Endothelial cell of umbilical vein (primary cell): ENCODE measurements around the gene SYDE1. TPM values are rescaled to one million over a fixed set of nuclear protein-coding genes. Genes with fewer than 3 reads are reported as not detected.

ENCODE experiments used
- BruUV-seq: library from RNA; stranded (reverse); fragments of 400-500 nt; replicated peaks from 2 replicates; lab custom pipeline; 2021; lab: Mats Ljungman, UMichigan
- CTCF ChIA-PET: fragments of 300-600, 350-600 bp; sonication (Branson Sonifier 250); formaldehyde crosslinking; loops from one replicate; lab custom pipeline; 2021; ENCODE audit warnings: antibody characterized with exemption, inconsistent platforms; lab: Charles Lee
- POLR2A ChIA-PET: fragments of 300-600, 350-600 bp; sonication (Branson Sonifier 250); formaldehyde crosslinking; loops from one replicate; lab custom pipeline; 2021; ENCODE audit warnings: antibody characterized with exemption, inconsistent platforms; lab: Charles Lee
- DNase-seq: peaks from one replicate; pipeline ENCODE4 v3.0.0-alpha.2; 2011; ENCODE audit warnings: low read depth, low spot score
- FAIRE-seq: peaks from 2 replicates; lab custom pipeline; 2011; peaks lifted over from hg19 to GRCh38; lab: Jason Lieb, UNC
- H2AFZ ChIP-seq: 2 replicates; pipeline ENCODE4 v1.6.0; 2012; ENCODE audit warnings: low read depth, low read length, control low read depth, inconsistent platforms
- H3K27ac ChIP-seq: 2 replicates; pipeline ENCODE4 v1.5.1; 2011; ENCODE audit warnings: low read depth, mild to moderate bottlenecking, control low read depth, low read length, moderate library complexity; ENCODE audit not compliant: insufficient read depth
- H3K27me3 ChIP-seq, 2 experiments: 2 replicates each; pipeline versions ENCODE4 v1.6.0 to v1.6.1; 2011; ENCODE audit warnings: low read length in 2 of 2, mixed read lengths in 1 of 2; ENCODE audit not compliant: control insufficient read depth in 2 of 2, insufficient read depth in 2 of 2
- H3K36me3 ChIP-seq, 2 experiments: 2 replicates in 1 of 2; 3 replicates in 1 of 2; pipeline ENCODE4 v1.5.1; 2011; ENCODE audit warnings: low read length in 2 of 2, mild to moderate bottlenecking in 1 of 2, moderate library complexity in 1 of 2; ENCODE audit not compliant: control insufficient read depth in 2 of 2, insufficient read depth in 2 of 2; ENCODE audit errors: extremely low read depth in 1 of 2
- H3K4me1 ChIP-seq: 3 replicates; pipeline ENCODE4 v1.5.1; 2011; ENCODE audit warnings: mild to moderate bottlenecking, low read length; ENCODE audit not compliant: control insufficient read depth, insufficient read depth; ENCODE audit errors: extremely low read depth
- H3K4me2 ChIP-seq: 2 replicates; pipeline ENCODE4 v1.6.1; 2011; ENCODE audit warnings: low read length, control low read depth, mixed read lengths; ENCODE audit not compliant: insufficient read depth
- H3K4me3 ChIP-seq, 3 experiments: fragments of 200-600 bp in 1 of 3; sonication (generic), shearing (Covaris generic) in 1 of 3; replicated peaks in 1 of 3; 2 replicates each; pipeline ENCODE4 v1.5.1; 2011 to 2016; ENCODE audit warnings: control low read depth in 3 of 3, low read length in 3 of 3, mild to moderate bottlenecking in 2 of 3, inconsistent platforms in 1 of 3, low read depth in 1 of 3, moderate library complexity in 1 of 3; ENCODE audit not compliant: insufficient read depth in 1 of 3
- H3K79me2 ChIP-seq: 2 replicates; pipeline ENCODE4 v1.6.0; 2012; ENCODE audit warnings: low read length, inconsistent platforms; ENCODE audit not compliant: control insufficient read depth, insufficient read depth
- H3K9ac ChIP-seq: replicated peaks from 2 replicates; pipeline ENCODE3; 2011; ENCODE audit warnings: low read length, control low read depth; ENCODE audit not compliant: insufficient read depth; ENCODE audit errors: extremely low read depth
- H3K9me1 ChIP-seq: replicated peaks from 3 replicates; pipeline ENCODE4 v1.6.0; 2011; ENCODE audit warnings: mild to moderate bottlenecking, low read length; ENCODE audit not compliant: control insufficient read depth, insufficient read depth; ENCODE audit errors: extremely low read depth
- H3K9me3 ChIP-seq: replicated peaks from 2 replicates; pipeline ENCODE4 v1.5.1; 2012; ENCODE audit warnings: low read length, inconsistent platforms; ENCODE audit not compliant: control insufficient read depth, insufficient read depth
- H4K20me1 ChIP-seq: replicated peaks from 2 replicates; pipeline ENCODE3; 2011; ENCODE audit warnings: mild to moderate bottlenecking, low read length; ENCODE audit not compliant: control insufficient read depth, insufficient read depth; ENCODE audit errors: extremely low read depth
- GATA2 ChIP-seq: IDR thresholded peaks from 2 replicates; pipeline ENCODE4 v1.7.0; 2011; ENCODE audit warnings: low read depth, mild to moderate bottlenecking, moderate library complexity, mixed read lengths, low read length; ENCODE audit not compliant: insufficient read length, insufficient read depth
- JUN ChIP-seq: IDR thresholded peaks from 2 replicates; pipeline ENCODE4 v1.6.1; 2011; ENCODE audit warnings: borderline replicate concordance, low read depth; ENCODE audit not compliant: insufficient read length, insufficient read depth
- POLR2A ChIP-seq: IDR thresholded peaks from 2 replicates; pipeline ENCODE4 v1.6.1; 2012; ENCODE audit warnings: low read depth, mild to moderate bottlenecking, control low read depth, low read length
- POLR2AphosphoS5 ChIP-seq: IDR thresholded peaks from 2 replicates; pipeline ENCODE4 v1.6.1; 2012; ENCODE audit warnings: low read depth, mild to moderate bottlenecking, control low read depth, low read length, moderate library complexity; ENCODE audit not compliant: insufficient read depth
- dilution Hi-C: fragments of 300-500 bp; cut with MboI; formaldehyde crosslinking; loops from one replicate; pipeline ENCODE4 v1.15.0; 2019; ENCODE audit warnings: low sequenced_read_pairs; ENCODE audit not compliant: extremely low pct_ligation_motif_present
- intact Hi-C: fragments of 100-400 bp; cut with micrococcal nuclease; formaldehyde crosslinking; loops from one replicate; pipeline ENCODE4 v1.10.0; 2022
- polyA plus RNA-seq, 4 experiments: library from polyadenylated mRNA; depleted of rRNA in 3 of 4; stranded (reverse) in 3 of 4; unstranded in 1 of 4; fragments of >200 nt; gene quantifications; 2 replicates each; pipeline versions ENCODE4 v1.2.1 to v1.2.3, GENCODE V29; 2011 to 2012; ENCODE audit warnings: missing spikeins in 1 of 4
- total RNA-seq: library from RNA; stranded (reverse); gene quantifications from 2 replicates; pipeline ENCODE4 v1.2.3, GENCODE V29; 2021
- TF ChIP-seq, protein P1 (sequence below), 2 donors: IDR thresholded peaks; 1 replicate in 1 of 2; 2 replicates in 1 of 2; pipeline ENCODE4 v1.5.1; 2011; ENCODE audit warnings: low read length in 2 of 2, mild to moderate bottlenecking in 2 of 2, moderate library complexity in 2 of 2, control low read depth in 1 of 2, inconsistent platforms in 1 of 2, low read depth in 1 of 2; ENCODE audit not compliant: insufficient read depth in 1 of 2; ENCODE audit errors: extremely low read depth in 1 of 2
- TF ChIP-seq, protein P2 (sequence below): IDR thresholded peaks from 2 replicates; pipeline ENCODE4 v1.6.1; 2011; ENCODE audit not compliant: insufficient read depth, insufficient read length

Gene SYDE1
- total and polyA plus RNA-seq, 2 donors (not counting 3 experiments of a cell fraction or from before 2014, with no cell fraction given) = 33.1 to 35.3 TPM

- Histone ChIP-seq H3K79me2 (peaks cover 19% of the 10 kb centered on the region), H3K36me3 (peaks cover 22 to 28% of the 10 kb centered on the region in 2 experiments), H3K4me2 (peak overlapping the region; percentile 97), H3K9me3 (no peaks in the 10 kb centered on the region), H4K20me1 (no peaks in the 10 kb centered on the region), H2AFZ (peak overlapping the region; percentile 31), H3K27me3 (no peaks in the 10 kb centered on the region), H3K9ac (peak overlapping the region; percentile 79), H3K4me3 (peak overlapping the region; percentile 82 to 93 (median 93)), H3K9me1 (no peaks in the 10 kb centered on the region), H3K27ac (peak overlapping the region; percentile 54), H3K4me1 (peaks cover 8% of the 10 kb centered on the region)
- ChIA-PET CTCF (interaction anchor here (0.7 to 1.3 kb wide), 2 partner anchors 16 to 17 kb away, joined by 5 to 7 read pairs; a partner anchor contains a TSS), POLR2A (no interaction called here)
- BruUV-seq = no TSS peak
- dilution Hi-C loops = no loop called here
- no peak for TF ChIP-seq POLR2AphosphoS5
- TF ChIP-seq, protein P1, sequence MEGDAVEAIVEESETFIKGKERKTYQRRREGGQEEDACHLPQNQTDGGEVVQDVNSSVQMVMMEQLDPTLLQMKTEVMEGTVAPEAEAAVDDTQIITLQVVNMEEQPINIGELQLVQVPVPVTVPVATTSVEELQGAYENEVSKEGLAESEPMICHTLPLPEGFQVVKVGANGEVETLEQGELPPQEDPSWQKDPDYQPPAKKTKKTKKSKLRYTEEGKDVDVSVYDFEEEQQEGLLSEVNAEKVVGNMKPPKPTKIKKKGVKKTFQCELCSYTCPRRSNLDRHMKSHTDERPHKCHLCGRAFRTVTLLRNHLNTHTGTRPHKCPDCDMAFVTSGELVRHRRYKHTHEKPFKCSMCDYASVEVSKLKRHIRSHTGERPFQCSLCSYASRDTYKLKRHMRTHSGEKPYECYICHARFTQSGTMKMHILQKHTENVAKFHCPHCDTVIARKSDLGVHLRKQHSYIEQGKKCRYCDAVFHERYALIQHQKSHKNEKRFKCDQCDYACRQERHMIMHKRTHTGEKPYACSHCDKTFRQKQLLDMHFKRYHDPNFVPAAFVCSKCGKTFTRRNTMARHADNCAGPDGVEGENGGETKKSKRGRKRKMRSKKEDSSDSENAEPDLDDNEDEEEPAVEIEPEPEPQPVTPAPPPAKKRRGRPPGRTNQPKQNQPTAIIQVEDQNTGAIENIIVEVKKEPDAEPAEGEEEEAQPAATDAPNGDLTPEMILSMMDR (IDR thresholded peaks at IDR 0.05; ENCODE audit: extremely low read depth in 1 of 2, insufficient read depth in 1 of 2, low read depth in 1 of 2, low read length in 2 of 2) = no peak
- no peak for TF ChIP-seq GATA2
- TF ChIP-seq POLR2A = no peak
- TF ChIP-seq JUN = no peak
- TF ChIP-seq, protein P2, sequence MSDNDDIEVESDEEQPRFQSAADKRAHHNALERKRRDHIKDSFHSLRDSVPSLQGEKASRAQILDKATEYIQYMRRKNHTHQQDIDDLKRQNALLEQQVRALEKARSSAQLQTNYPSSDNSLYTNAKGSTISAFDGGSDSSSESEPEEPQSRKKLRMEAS = no peak
- DNase-seq (no peak), FAIRE-seq (peak; percentile 79)
- intact Hi-C loops = loop anchor here (5.0 to 10.0 kb wide), 5 partner anchors 147 to 1077 kb away; partner anchors contain the start of genes AKAP8, AKAP8L, FAM32A and TECR
Measured at GRCh38 chr19:15108145-15108844, 1.1 kb downstream of the SYDE1 start.
